ENCODE measurements around the gene TARP.

DNA sequence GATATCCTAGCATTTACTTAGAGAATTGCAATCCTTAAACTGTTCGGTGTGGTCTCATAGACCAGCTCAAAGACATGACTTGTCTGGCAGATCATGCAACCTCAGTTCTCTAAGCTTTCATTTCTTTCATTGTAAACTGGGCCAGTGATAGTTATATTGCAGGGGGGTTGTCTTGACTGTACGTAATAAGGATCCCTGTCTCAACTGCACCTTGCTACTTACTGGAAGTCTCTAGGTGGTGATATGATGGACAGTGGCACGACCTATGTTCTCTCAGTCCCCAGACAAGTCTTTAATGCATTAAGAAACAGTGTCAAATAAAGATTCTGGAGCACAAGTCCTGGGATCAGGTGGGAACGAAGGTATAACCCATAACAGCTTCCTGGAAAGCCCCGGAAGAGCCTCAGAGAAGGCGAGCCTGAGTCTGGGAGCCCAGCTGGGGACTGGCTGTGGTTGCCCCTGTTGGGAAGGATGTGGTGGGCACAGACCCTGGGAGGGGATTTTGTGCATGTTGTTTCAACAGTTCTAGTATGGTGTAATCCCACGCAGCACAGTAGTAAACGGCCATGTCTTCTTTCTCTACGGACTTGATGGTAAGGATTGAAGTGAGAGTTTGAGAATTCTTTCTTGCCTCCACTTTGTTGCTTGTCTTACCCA, 26.0 kb upstream of the TARP start:
- no peak for TF ChIP-seq EZH2phosphoT487 (IDR thresholded peaks at IDR 0.05)
- TF ChIP-seq, protein P1, sequence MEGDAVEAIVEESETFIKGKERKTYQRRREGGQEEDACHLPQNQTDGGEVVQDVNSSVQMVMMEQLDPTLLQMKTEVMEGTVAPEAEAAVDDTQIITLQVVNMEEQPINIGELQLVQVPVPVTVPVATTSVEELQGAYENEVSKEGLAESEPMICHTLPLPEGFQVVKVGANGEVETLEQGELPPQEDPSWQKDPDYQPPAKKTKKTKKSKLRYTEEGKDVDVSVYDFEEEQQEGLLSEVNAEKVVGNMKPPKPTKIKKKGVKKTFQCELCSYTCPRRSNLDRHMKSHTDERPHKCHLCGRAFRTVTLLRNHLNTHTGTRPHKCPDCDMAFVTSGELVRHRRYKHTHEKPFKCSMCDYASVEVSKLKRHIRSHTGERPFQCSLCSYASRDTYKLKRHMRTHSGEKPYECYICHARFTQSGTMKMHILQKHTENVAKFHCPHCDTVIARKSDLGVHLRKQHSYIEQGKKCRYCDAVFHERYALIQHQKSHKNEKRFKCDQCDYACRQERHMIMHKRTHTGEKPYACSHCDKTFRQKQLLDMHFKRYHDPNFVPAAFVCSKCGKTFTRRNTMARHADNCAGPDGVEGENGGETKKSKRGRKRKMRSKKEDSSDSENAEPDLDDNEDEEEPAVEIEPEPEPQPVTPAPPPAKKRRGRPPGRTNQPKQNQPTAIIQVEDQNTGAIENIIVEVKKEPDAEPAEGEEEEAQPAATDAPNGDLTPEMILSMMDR (IDR thresholded peaks at IDR 0.05): no peak
- no peak for TF ChIP-seq EZH2 (IDR thresholded peaks at IDR 0.05)
